ENCODE measurements around the gene D2HGDH. TPM values are rescaled to one million over a fixed set of nuclear protein-coding genes. Genes with fewer than 3 reads are reported as not detected.

D2HGDH gene
- total and polyA plus RNA-seq, 4 donors = 4.1 to 69.8 (median 25.2) TPM

- H3K9me3 ChIP-seq (ENCODE audit: control insufficient read depth, low read length) = no peaks in the 10 kb centered on the region
- DNase-seq (no peak), ATAC-seq (ENCODE audit: low FRiP score) (no peak)
- peaks cover 0 to 3% of the 10 kb centered on the region in 2 donors for H3K36me3 ChIP-seq (ENCODE audit: control insufficient read depth in 1 of 2, insufficient read depth in 2 of 2, low read length in 1 of 2)
- 40 to 46% methylated on average over 22 of the region's 22 CpGs for WGBS, 2 donors
- H3K4me3 ChIP-seq (ENCODE audit: low read length in 2 of 2) = no peak overlapping the region
- no peak overlapping the region for H3K27ac ChIP-seq (ENCODE audit: low read depth in 1 of 2, low read length in 2 of 2)
- intact Hi-C loops (cut with DNase I) = no loop called here
- H3K4me1 ChIP-seq (ENCODE audit: control insufficient read depth in 1 of 2, insufficient read depth in 2 of 2, low read length in 2 of 2) = no peaks in the 10 kb centered on the region
- no peaks in the 10 kb centered on the region for H3K27me3 ChIP-seq (ENCODE audit: control insufficient read depth in 1 of 2, insufficient read depth in 2 of 2, low read length in 1 of 2)
These were observed 15.8 kb downstream of the D2HGDH start for GRCh38 chr2:241750076-241750840.

GRCh38 chr2:241751152-241751551, 16.7 kb downstream of the D2HGDH start:
- ATAC-seq (ENCODE audit: low FRiP score) = no peak
- no peak for DNase-seq
- Histone ChIP-seq H3K4me1 (ENCODE audit: control insufficient read depth in 1 of 2, insufficient read depth in 2 of 2, low read length in 2 of 2) (no peaks in the 10 kb centered on the region), H3K27me3 (ENCODE audit: control insufficient read depth in 1 of 2, insufficient read depth in 2 of 2, low read length in 1 of 2) (no peaks in the 10 kb centered on the region), H3K4me3 (ENCODE audit: low read length in 2 of 2) (no peak overlapping the region), H3K27ac (ENCODE audit: low read depth in 1 of 2, low read length in 2 of 2) (no peak overlapping the region), H3K36me3 (ENCODE audit: control insufficient read depth in 1 of 2, insufficient read depth in 2 of 2, low read length in 1 of 2) (peaks cover 0 to 1% of the 10 kb centered on the region in 2 donors), H3K9me3 (ENCODE audit: control insufficient read depth, low read length) (no peaks in the 10 kb centered on the region)
- 92% methylated on average over 15 of the region's 15 CpGs for WGBS, 2 donors
- intact Hi-C loops (cut with DNase I) = no loop called here

DNA sequence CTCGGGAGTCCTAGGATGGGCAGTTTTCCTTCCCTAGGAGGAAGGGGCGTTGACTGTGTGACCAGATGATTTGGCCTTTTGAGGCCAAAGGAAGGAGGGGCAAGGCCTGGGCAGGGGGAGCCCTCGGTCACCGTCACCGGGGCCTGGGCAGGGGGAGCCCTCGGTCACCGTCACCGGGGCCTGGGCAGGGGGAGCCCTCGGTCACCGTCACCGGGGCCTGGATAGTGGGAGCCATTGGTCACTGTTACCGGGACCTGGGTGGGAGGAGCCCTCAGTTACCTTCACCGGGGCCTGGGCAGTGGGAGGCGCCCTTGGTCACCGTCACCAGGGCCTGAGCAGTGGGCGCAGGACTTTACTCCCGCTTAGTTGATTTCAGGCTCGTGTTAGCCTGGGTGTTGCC, 17.3 kb downstream of the D2HGDH start:
- intact Hi-C loops (cut with DNase I) = no loop called here
- no peaks in the 10 kb centered on the region for H3K27me3 ChIP-seq (ENCODE audit: control insufficient read depth in 1 of 2, insufficient read depth in 2 of 2, low read length in 1 of 2)
- 93 to 96% methylated on average over 17 to 18 of the region's 18 CpGs for WGBS, 2 donors
- DNase-seq (no peak), ATAC-seq (ENCODE audit: low FRiP score) (no peak)
- peaks cover 0 to 1% of the 10 kb centered on the region in 2 donors for H3K36me3 ChIP-seq (ENCODE audit: control insufficient read depth in 1 of 2, insufficient read depth in 2 of 2, low read length in 1 of 2)
- H3K9me3 ChIP-seq (ENCODE audit: control insufficient read depth, low read length) = no peaks in the 10 kb centered on the region
- H3K4me3 ChIP-seq (ENCODE audit: low read length in 2 of 2) = no peak overlapping the region
- H3K4me1 ChIP-seq (ENCODE audit: control insufficient read depth in 1 of 2, insufficient read depth in 2 of 2, low read length in 2 of 2) = no peaks in the 10 kb centered on the region
- no peak overlapping the region for H3K27ac ChIP-seq (ENCODE audit: low read depth in 1 of 2, low read length in 2 of 2)

DNA sequence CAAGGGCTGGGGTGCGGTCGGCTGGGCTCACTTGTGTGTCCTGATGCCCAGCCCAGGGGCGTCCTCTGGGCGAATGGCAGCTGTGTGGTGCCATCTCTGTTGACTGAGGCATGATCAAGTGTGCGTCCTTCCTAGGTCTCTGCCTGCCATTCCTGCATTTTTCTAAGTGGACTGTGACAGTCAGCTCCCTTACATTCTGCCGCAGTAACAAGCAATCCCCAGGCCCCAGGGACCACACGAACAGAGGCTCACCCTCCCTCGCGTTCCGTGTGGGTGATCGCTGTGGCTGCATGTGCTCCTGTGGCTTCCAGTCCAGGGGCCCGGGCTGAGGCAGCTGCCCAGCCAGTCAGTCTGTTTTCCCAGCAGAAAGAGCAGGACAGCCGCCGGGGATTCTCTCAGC, 17.8 kb downstream of the D2HGDH start:
- no peaks in the 10 kb centered on the region for H3K4me1 ChIP-seq (ENCODE audit: control insufficient read depth in 1 of 2, insufficient read depth in 2 of 2, low read length in 2 of 2)
- ATAC-seq (ENCODE audit: low FRiP score) (no peak), DNase-seq (no peak)
- WGBS, 2 donors = 97 to 98% methylated on average over 14 of the region's 14 CpGs
- H3K27me3 ChIP-seq (ENCODE audit: control insufficient read depth in 1 of 2, insufficient read depth in 2 of 2, low read length in 1 of 2) = no peaks in the 10 kb centered on the region
- no peak overlapping the region for H3K27ac ChIP-seq (ENCODE audit: low read depth in 1 of 2, low read length in 2 of 2)
- no peak overlapping the region for H3K4me3 ChIP-seq (ENCODE audit: low read length in 2 of 2)
- intact Hi-C loops (cut with DNase I) = no loop called here
- H3K36me3 ChIP-seq (ENCODE audit: control insufficient read depth in 1 of 2, insufficient read depth in 2 of 2, low read length in 1 of 2) = peaks cover 0 to 1% of the 10 kb centered on the region in 2 donors
- H3K9me3 ChIP-seq (ENCODE audit: control insufficient read depth, low read length) = no peaks in the 10 kb centered on the region

DNA sequence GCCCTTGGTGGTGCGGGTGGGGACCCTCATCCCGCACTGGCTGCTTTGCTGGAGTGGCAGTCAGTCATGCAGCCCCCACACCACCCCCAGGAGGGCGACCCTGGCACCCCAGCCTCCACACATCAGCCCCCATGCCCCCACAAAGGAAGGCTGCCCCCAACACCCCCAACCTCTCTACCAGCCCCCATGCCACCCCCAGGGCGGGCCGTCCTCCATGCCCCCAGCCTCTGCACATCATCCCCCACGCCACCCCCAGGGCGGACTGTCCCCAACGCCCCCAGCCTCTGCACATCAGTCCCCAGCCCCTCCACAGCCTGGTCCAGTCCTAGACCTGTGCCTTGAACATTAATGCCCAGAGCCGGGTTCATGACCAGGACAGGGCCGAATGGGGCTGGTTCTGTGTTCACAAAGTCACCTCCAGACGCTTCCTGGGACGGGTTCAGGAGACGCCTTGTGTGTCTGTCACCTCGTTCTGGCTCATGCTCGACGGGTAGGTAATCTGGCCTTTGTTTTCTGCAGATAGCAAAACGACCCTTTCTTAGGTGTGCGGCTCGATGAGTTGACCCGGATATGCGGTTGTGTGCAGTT, 18.4 kb downstream of the D2HGDH start:
- H3K9me3 ChIP-seq (ENCODE audit: control insufficient read depth, low read length) = no peaks in the 10 kb centered on the region
- H3K4me3 ChIP-seq (ENCODE audit: low read length in 2 of 2) = no peak overlapping the region
- H3K27ac ChIP-seq (ENCODE audit: low read depth in 1 of 2, low read length in 2 of 2) = no peak overlapping the region
- peaks cover 0 to 1% of the 10 kb centered on the region in 2 donors for H3K36me3 ChIP-seq (ENCODE audit: control insufficient read depth in 1 of 2, insufficient read depth in 2 of 2, low read length in 1 of 2)
- ATAC-seq (ENCODE audit: low FRiP score) (no peak), DNase-seq (no peak)
- intact Hi-C loops (cut with DNase I) = no loop called here
- H3K4me1 ChIP-seq (ENCODE audit: control insufficient read depth in 1 of 2, insufficient read depth in 2 of 2, low read length in 2 of 2) = no peaks in the 10 kb centered on the region
- H3K27me3 ChIP-seq (ENCODE audit: control insufficient read depth in 1 of 2, insufficient read depth in 2 of 2, low read length in 1 of 2) = no peaks in the 10 kb centered on the region
- WGBS, 2 donors = 95% methylated on average over 19 to 21 of the region's 21 CpGs

- H3K4me3 ChIP-seq (ENCODE audit: low read length in 2 of 2) = no peak overlapping the region
- ATAC-seq (ENCODE audit: low FRiP score) (no peak), DNase-seq (no peak)
- intact Hi-C loops (cut with DNase I) = no loop called here
- peaks cover 0 to 1% of the 10 kb centered on the region in 2 donors for H3K36me3 ChIP-seq (ENCODE audit: control insufficient read depth in 1 of 2, insufficient read depth in 2 of 2, low read length in 1 of 2)
- H3K9me3 ChIP-seq (ENCODE audit: control insufficient read depth, low read length) = no peaks in the 10 kb centered on the region
- no peaks in the 10 kb centered on the region for H3K4me1 ChIP-seq (ENCODE audit: control insufficient read depth in 1 of 2, insufficient read depth in 2 of 2, low read length in 2 of 2)
- no peaks in the 10 kb centered on the region for H3K27me3 ChIP-seq (ENCODE audit: control insufficient read depth in 1 of 2, insufficient read depth in 2 of 2, low read length in 1 of 2)
- 95 to 97% methylated on average over 17 of the region's 17 CpGs for WGBS, 2 donors
- H3K27ac ChIP-seq (ENCODE audit: low read depth in 1 of 2, low read length in 2 of 2) = no peak overlapping the region
These were observed 19.1 kb downstream of the D2HGDH start for GRCh38 chr2:241753493-241753892.

GRCh38 chr2:241754042-241754441, 19.6 kb downstream of the D2HGDH start:
- H3K27me3 ChIP-seq (ENCODE audit: control insufficient read depth in 1 of 2, insufficient read depth in 2 of 2, low read length in 1 of 2) = no peaks in the 10 kb centered on the region
- H3K4me3 ChIP-seq (ENCODE audit: low read length in 2 of 2) = no peak overlapping the region
- no peak overlapping the region for H3K27ac ChIP-seq (ENCODE audit: low read depth in 1 of 2, low read length in 2 of 2)
- WGBS, 2 donors = 94 to 95% methylated on average over 20 of the region's 20 CpGs
- intact Hi-C loops (cut with DNase I) = no loop called here
- H3K4me1 ChIP-seq (ENCODE audit: control insufficient read depth in 1 of 2, insufficient read depth in 2 of 2, low read length in 2 of 2) = no peaks in the 10 kb centered on the region
- H3K36me3 ChIP-seq (ENCODE audit: control insufficient read depth in 1 of 2, insufficient read depth in 2 of 2, low read length in 1 of 2) = no peaks in the 10 kb centered on the region
- H3K9me3 ChIP-seq (ENCODE audit: control insufficient read depth, low read length) = no peaks in the 10 kb centered on the region
- DNase-seq (no peak), ATAC-seq (ENCODE audit: low FRiP score) (no peak)

- no peaks in the 10 kb centered on the region for H3K36me3 ChIP-seq (ENCODE audit: control insufficient read depth in 1 of 2, insufficient read depth in 2 of 2, low read length in 1 of 2)
- intact Hi-C loops (cut with DNase I) = no loop called here
These were observed 20.7 kb downstream of the D2HGDH start for GRCh38 chr2:241755166-241755565.

GRCh38 chr2:241755777-241756176, 21.3 kb downstream of the D2HGDH start:
- Histone ChIP-seq H3K27ac (ENCODE audit: low read depth in 1 of 2, low read length in 2 of 2) (no peak overlapping the region), H3K4me1 (ENCODE audit: control insufficient read depth in 1 of 2, insufficient read depth in 2 of 2, low read length in 2 of 2) (no peaks in the 10 kb centered on the region), H3K9me3 (ENCODE audit: control insufficient read depth, low read length) (no peaks in the 10 kb centered on the region), H3K27me3 (ENCODE audit: control insufficient read depth in 1 of 2, insufficient read depth in 2 of 2, low read length in 1 of 2) (no peaks in the 10 kb centered on the region), H3K4me3 (ENCODE audit: low read length in 2 of 2) (no peak overlapping the region), H3K36me3 (ENCODE audit: control insufficient read depth in 1 of 2, insufficient read depth in 2 of 2, low read length in 1 of 2) (no peaks in the 10 kb centered on the region)
- peak in 1 of 2 donors; percentile 34 for DNase-seq
- intact Hi-C loops (cut with DNase I) = no loop called here
- ATAC-seq (ENCODE audit: low FRiP score) = no peak
- WGBS, 2 donors = 94 to 95% methylated on average over 27 of the region's 27 CpGs

More at GRCh38 chr2:241755166-241755565, 20.7 kb downstream of the D2HGDH start:
- 90 to 93% methylated on average over 10 to 18 of the region's 18 CpGs for WGBS, 2 donors
- Histone ChIP-seq H3K9me3 (ENCODE audit: control insufficient read depth, low read length) (no peaks in the 10 kb centered on the region), H3K27me3 (ENCODE audit: control insufficient read depth in 1 of 2, insufficient read depth in 2 of 2, low read length in 1 of 2) (no peaks in the 10 kb centered on the region), H3K4me3 (ENCODE audit: low read length in 2 of 2) (no peak overlapping the region), H3K27ac (ENCODE audit: low read depth in 1 of 2, low read length in 2 of 2) (no peak overlapping the region), H3K4me1 (ENCODE audit: control insufficient read depth in 1 of 2, insufficient read depth in 2 of 2, low read length in 2 of 2) (no peaks in the 10 kb centered on the region)
- DNase-seq = no peak
- ATAC-seq (ENCODE audit: low FRiP score) = no peak
